Stimulated activated CD4-positive, alpha-beta T cell treated with anti-CD3 and anti-CD28 coated beads, Interleukin-15, amount 100 ng/mL, for 1 hour (primary cell): ENCODE measurements around the gene NHERF2.

Experiments
- DNase-seq, 2 donors: peaks; one replicate each; pipeline ENCODE4 v3.0.0-alpha.2; 2020; ENCODE audit warnings: low read depth in 1 of 2, low spot score in 1 of 2

NHERF2 gene

GRCh38 chr16:2079311-2079800 is 52.7 kb downstream of the NHERF2 start:
- no peak for DNase-seq

DNA sequence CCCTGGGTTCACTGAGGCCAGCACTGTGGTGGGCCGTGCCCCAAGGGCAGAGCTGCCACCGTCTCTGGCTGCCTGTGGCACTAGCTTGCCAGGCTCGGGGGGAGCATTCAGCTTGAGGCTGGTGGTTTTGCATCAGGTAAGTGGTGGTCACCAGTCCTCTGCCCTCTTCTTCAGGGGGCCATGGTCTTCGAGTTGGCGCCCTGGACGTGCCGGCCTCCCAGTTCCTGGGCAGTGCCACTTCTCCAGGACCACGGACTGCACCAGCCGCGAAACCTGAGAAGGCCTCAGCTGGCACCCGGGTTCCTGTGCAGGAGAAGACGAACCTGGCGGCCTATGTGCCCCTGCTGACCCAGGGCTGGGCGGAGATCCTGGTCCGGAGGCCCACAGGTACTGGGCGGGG is 53.3 kb downstream of the NHERF2 start:
- no peak for DNase-seq

DNA sequence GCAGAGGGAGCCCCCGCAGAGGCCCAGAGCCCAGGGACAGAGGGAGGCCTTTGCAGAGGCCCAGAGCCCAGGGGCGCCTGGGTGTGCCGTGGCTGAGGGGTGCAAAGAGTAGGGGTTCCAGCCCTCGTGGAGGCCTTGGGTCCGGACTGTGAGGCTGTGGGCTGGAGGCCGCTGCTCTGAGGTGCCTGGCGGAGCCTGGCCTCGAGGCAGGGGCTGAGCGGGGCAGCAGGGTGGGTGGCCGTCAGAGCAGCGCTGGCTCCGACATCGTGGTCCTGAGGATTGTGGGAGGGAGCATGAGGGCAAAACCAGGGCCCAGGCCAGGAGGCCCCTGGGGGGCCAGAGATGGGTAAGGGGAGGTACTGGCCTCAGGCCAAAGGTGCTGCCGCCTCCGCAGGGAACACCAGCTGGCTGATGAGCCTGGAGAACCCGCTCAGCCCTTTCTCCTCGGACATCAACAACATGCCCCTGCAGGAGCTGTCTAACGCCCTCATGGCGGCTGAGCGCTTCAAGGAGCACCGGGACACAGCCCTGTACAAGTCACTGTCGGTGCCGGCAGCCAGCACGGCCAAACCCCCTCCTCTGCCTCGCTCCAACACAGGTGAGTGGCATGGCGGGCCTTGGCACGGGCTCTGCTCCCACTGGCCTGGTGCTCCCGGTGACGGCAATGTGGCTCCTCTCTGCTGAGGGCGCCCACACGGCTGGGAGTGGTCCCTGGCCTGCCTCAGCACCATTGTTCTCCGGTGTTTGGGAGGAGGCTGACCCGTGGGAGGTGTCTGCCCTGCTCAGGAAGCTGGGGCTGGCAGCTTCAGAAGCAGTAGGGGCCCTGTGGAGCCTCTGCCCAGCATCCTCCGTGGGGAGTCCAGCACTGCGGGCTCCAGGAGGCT is 54.7 kb downstream of the NHERF2 start:
- DNase-seq, result no peak

GRCh38 chr16:2082171-2082982 is 55.7 kb downstream of the NHERF2 start:
- no peak for DNase-seq

GRCh38 chr16:2082983-2083364 is 56.3 kb downstream of the NHERF2 start:
- DNase-seq, result no peak

DNA sequence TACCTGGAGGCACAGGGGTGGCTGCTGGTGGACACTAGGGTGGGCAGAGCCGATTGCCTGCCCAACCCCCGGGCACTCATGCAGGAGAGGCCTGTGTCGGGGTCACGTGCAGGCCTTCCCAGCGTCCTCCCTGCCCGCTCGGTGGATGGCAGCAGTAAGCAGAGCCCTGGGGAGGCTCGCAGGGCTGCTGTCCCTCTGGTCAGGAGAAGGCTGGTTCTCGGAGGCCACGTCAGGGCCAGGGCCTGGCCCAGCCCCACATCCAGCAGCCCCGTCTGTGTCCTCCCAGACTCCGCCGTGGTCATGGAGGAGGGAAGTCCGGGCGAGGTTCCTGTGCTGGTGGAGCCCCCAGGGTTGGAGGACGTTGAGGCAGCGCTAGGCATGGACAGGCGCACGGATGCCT is 56.7 kb downstream of the NHERF2 start:
- no peak for DNase-seq

GRCh38 chr16:2083876-2084780 is 57.4 kb downstream of the NHERF2 start:
- no peak for DNase-seq

DNA sequence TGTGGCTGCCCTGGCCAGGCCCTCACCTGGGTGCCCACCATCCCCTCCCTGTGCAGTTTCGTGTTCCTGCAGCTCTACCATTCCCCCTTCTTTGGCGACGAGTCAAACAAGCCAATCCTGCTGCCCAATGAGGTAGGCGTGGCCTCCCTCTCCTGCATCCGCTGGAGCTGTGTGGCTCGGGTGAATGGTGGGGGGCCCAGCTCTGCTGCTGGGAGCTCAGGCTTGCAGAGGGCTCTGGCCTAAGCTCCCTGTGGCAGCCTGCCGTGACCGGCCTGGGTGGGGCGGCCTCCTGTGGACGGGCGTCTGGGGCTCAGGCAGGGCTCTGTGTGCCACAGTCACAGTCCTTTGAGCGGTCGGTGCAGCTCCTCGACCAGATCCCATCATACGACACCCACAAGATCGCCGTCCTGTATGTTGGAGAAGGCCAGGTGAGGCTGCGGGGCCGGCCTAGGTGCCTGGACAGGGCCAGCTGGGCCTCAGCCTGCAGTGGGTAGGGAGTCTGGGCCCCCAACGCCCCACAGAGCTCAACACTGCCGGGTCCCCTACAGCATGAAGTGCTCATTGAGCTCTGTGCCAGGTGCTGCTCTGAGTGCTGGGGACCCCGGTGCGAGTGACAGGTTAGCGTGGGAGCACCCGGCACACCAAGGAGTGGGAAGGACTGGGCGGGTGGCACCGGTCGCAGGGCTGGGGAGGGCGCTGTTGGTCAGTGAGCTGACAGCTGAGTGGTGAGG is 58.4 kb downstream of the NHERF2 start:
- DNase-seq, result no peak

GRCh38 chr16:2085669-2086068 is 59.0 kb downstream of the NHERF2 start:
- no peak for DNase-seq

DNA sequence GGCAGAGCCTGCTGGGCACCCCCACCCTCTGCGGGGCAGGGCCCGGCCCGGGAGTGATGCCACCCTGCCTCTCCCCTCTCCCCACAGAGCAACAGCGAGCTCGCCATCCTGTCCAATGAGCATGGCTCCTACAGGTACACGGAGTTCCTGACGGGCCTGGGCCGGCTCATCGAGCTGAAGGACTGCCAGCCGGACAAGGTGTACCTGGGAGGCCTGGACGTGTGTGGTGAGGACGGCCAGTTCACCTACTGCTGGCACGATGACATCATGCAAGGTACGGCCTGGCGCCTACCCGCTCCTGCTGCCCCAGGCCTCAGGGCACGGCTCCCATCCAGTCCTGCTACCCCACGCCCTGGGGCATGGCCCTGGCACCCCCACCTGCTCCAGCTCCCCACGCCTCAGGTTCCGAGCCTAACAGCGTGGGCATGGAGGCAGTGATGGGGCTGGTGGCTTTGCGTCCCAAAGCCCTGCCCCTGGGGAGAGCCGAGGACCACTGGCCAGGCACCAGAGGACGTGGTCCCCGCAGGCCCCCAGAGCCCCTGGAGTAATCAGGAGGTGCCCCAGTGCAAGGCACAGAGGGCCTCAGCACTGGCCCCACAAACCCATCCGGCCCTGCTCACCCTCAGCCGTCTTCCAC is 59.5 kb downstream of the NHERF2 start:
- no peak for DNase-seq

DNA sequence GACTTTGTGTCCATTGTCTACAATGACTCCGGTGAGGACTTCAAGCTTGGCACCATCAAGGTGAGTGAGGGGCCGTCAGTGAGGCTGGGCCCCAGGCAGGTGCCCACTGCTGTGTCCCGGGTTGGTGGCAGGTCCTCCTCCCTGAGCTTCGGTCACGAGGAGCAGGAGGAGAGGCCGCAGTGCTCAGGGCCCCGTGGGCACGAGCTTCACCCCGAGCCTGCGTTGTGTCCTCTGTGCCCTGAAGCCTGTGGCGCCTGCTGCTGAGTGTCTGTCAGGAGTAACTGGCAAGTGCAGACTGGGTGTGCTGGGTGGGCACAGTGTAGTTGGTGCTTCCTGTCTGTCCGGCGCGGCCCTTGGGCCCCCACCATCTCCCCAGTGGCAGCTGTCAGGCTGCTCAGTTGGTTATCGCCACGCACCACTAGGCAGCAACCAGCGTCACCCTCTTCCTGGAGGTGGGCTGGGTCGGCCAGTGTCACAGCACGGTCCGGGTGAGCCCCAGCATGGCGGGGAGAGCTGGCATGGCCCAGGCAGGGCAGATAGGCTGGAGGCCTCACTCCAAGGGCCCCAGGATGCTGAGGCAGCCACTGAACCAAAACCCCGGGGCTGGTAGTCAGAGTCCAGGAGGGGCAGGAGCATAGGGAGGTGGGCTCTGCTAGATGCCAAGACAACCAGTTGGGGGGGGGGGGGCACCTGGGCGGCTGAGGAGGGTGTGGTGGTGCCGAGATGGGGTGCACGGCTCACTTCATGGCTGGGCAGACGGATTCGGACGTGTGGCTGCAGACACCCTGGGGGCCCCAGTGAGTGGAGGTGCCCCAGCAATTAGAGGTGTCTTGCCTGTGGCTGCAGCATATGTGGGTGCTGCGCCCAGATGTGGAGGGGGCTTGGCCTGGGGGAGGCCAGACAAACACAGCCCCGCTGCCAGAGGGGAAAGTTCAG is 60.4 kb downstream of the NHERF2 start:
- no peak for DNase-seq

- no peak for DNase-seq
Observed at GRCh38 chr16:2087748-2088631, 61.3 kb downstream of the NHERF2 start.
